Endothelial cell of umbilical vein (primary cell): ENCODE measurements around the gene TPD52L2. TPM values are rescaled to one million over a fixed set of nuclear protein-coding genes. Genes with fewer than 3 reads are reported as not detected.
"Not testable (repeated sequence)": the region's sequence is repeated elsewhere in the genome, so short reads cannot be mapped to it uniquely, and the experiment has no call there.

Experiments used
- BruUV-seq: library from RNA; stranded (reverse); fragments of 400-500 nt; replicated peaks from 2 replicates; lab custom pipeline; 2021; lab: Mats Ljungman, UMichigan
- CTCF ChIA-PET: fragments of 300-600, 350-600 bp; sonication (Branson Sonifier 250); formaldehyde crosslinking; loops from one replicate; lab custom pipeline; 2021; ENCODE audit warnings: antibody characterized with exemption, inconsistent platforms; lab: Charles Lee
- POLR2A ChIA-PET: fragments of 300-600, 350-600 bp; sonication (Branson Sonifier 250); formaldehyde crosslinking; loops from one replicate; lab custom pipeline; 2021; ENCODE audit warnings: antibody characterized with exemption, inconsistent platforms; lab: Charles Lee
- DNase-seq: peaks from one replicate; pipeline ENCODE4 v3.0.0-alpha.2; 2011; ENCODE audit warnings: low read depth, low spot score
- FAIRE-seq: peaks from 2 replicates; lab custom pipeline; 2011; peaks lifted over from hg19 to GRCh38; lab: Jason Lieb, UNC
- H2AFZ ChIP-seq: 2 replicates; pipeline ENCODE4 v1.6.0; 2012; ENCODE audit warnings: low read depth, low read length, control low read depth, inconsistent platforms
- H3K27ac ChIP-seq: 2 replicates; pipeline ENCODE4 v1.5.1; 2011; ENCODE audit warnings: low read depth, mild to moderate bottlenecking, control low read depth, low read length, moderate library complexity; ENCODE audit not compliant: insufficient read depth
- H3K27me3 ChIP-seq, 2 experiments: 2 replicates each; pipeline versions ENCODE4 v1.6.0 to v1.6.1; 2011; ENCODE audit warnings: low read length in 2 of 2, mixed read lengths in 1 of 2; ENCODE audit not compliant: control insufficient read depth in 2 of 2, insufficient read depth in 2 of 2
- H3K36me3 ChIP-seq, 2 experiments: 2 replicates in 1 of 2; 3 replicates in 1 of 2; pipeline ENCODE4 v1.5.1; 2011; ENCODE audit warnings: low read length in 2 of 2, mild to moderate bottlenecking in 1 of 2, moderate library complexity in 1 of 2; ENCODE audit not compliant: control insufficient read depth in 2 of 2, insufficient read depth in 2 of 2; ENCODE audit errors: extremely low read depth in 1 of 2
- H3K4me1 ChIP-seq: 3 replicates; pipeline ENCODE4 v1.5.1; 2011; ENCODE audit warnings: mild to moderate bottlenecking, low read length; ENCODE audit not compliant: control insufficient read depth, insufficient read depth; ENCODE audit errors: extremely low read depth
- H3K4me2 ChIP-seq: 2 replicates; pipeline ENCODE4 v1.6.1; 2011; ENCODE audit warnings: low read length, control low read depth, mixed read lengths; ENCODE audit not compliant: insufficient read depth
- H3K4me3 ChIP-seq, 3 experiments: fragments of 200-600 bp in 1 of 3; sonication (generic), shearing (Covaris generic) in 1 of 3; replicated peaks in 1 of 3; 2 replicates each; pipeline ENCODE4 v1.5.1; 2011 to 2016; ENCODE audit warnings: control low read depth in 3 of 3, low read length in 3 of 3, mild to moderate bottlenecking in 2 of 3, inconsistent platforms in 1 of 3, low read depth in 1 of 3, moderate library complexity in 1 of 3; ENCODE audit not compliant: insufficient read depth in 1 of 3
- H3K79me2 ChIP-seq: 2 replicates; pipeline ENCODE4 v1.6.0; 2012; ENCODE audit warnings: low read length, inconsistent platforms; ENCODE audit not compliant: control insufficient read depth, insufficient read depth
- H3K9ac ChIP-seq: replicated peaks from 2 replicates; pipeline ENCODE3; 2011; ENCODE audit warnings: low read length, control low read depth; ENCODE audit not compliant: insufficient read depth; ENCODE audit errors: extremely low read depth
- H3K9me1 ChIP-seq: replicated peaks from 3 replicates; pipeline ENCODE4 v1.6.0; 2011; ENCODE audit warnings: mild to moderate bottlenecking, low read length; ENCODE audit not compliant: control insufficient read depth, insufficient read depth; ENCODE audit errors: extremely low read depth
- H3K9me3 ChIP-seq: replicated peaks from 2 replicates; pipeline ENCODE4 v1.5.1; 2012; ENCODE audit warnings: low read length, inconsistent platforms; ENCODE audit not compliant: control insufficient read depth, insufficient read depth
- H4K20me1 ChIP-seq: replicated peaks from 2 replicates; pipeline ENCODE3; 2011; ENCODE audit warnings: mild to moderate bottlenecking, low read length; ENCODE audit not compliant: control insufficient read depth, insufficient read depth; ENCODE audit errors: extremely low read depth
- EZH2 ChIP-seq: IDR thresholded peaks from 2 replicates; pipeline ENCODE4 v1.6.1; 2012; ENCODE audit warnings: borderline replicate concordance, low read depth, mild to moderate bottlenecking, moderate library complexity, low read length, inconsistent platforms; ENCODE audit not compliant: severe bottlenecking
- FOS ChIP-seq: IDR thresholded peaks from 2 replicates; pipeline ENCODE4 v1.6.1; 2011; ENCODE audit warnings: mild to moderate bottlenecking, low read length, moderate library complexity, borderline replicate concordance; ENCODE audit not compliant: insufficient read depth
- GATA2 ChIP-seq: IDR thresholded peaks from 2 replicates; pipeline ENCODE4 v1.7.0; 2011; ENCODE audit warnings: low read depth, mild to moderate bottlenecking, moderate library complexity, mixed read lengths, low read length; ENCODE audit not compliant: insufficient read length, insufficient read depth
- JUN ChIP-seq: IDR thresholded peaks from 2 replicates; pipeline ENCODE4 v1.6.1; 2011; ENCODE audit warnings: borderline replicate concordance, low read depth; ENCODE audit not compliant: insufficient read length, insufficient read depth
- MYC ChIP-seq: IDR thresholded peaks from one replicate; pipeline ENCODE4 v1.6.1; 2011; ENCODE audit warnings: mild to moderate bottlenecking, low read depth, low read length
- POLR2A ChIP-seq: IDR thresholded peaks from 2 replicates; pipeline ENCODE4 v1.6.1; 2012; ENCODE audit warnings: low read depth, mild to moderate bottlenecking, control low read depth, low read length
- POLR2AphosphoS5 ChIP-seq: IDR thresholded peaks from 2 replicates; pipeline ENCODE4 v1.6.1; 2012; ENCODE audit warnings: low read depth, mild to moderate bottlenecking, control low read depth, low read length, moderate library complexity; ENCODE audit not compliant: insufficient read depth
- dilution Hi-C: fragments of 300-500 bp; cut with MboI; formaldehyde crosslinking; loops from one replicate; pipeline ENCODE4 v1.15.0; 2019; ENCODE audit warnings: low sequenced_read_pairs; ENCODE audit not compliant: extremely low pct_ligation_motif_present
- intact Hi-C: fragments of 100-400 bp; cut with micrococcal nuclease; formaldehyde crosslinking; loops from one replicate; pipeline ENCODE4 v1.10.0; 2022
- polyA plus RNA-seq, 4 experiments: library from polyadenylated mRNA; depleted of rRNA in 3 of 4; stranded (reverse) in 3 of 4; unstranded in 1 of 4; fragments of >200 nt; gene quantifications; 2 replicates each; pipeline versions ENCODE4 v1.2.1 to v1.2.3, GENCODE V29; 2011 to 2012; ENCODE audit warnings: missing spikeins in 1 of 4
- total RNA-seq: library from RNA; stranded (reverse); gene quantifications from 2 replicates; pipeline ENCODE4 v1.2.3, GENCODE V29; 2021
- TF ChIP-seq, protein P1 (sequence below): IDR thresholded peaks from 2 replicates; pipeline ENCODE4 v1.6.1; 2011; ENCODE audit not compliant: insufficient read depth, insufficient read length
- TF ChIP-seq, protein P2 (sequence below), 2 donors: IDR thresholded peaks; 1 replicate in 1 of 2; 2 replicates in 1 of 2; pipeline ENCODE4 v1.5.1; 2011; ENCODE audit warnings: low read length in 2 of 2, mild to moderate bottlenecking in 2 of 2, moderate library complexity in 2 of 2, control low read depth in 1 of 2, inconsistent platforms in 1 of 2, low read depth in 1 of 2; ENCODE audit not compliant: insufficient read depth in 1 of 2; ENCODE audit errors: extremely low read depth in 1 of 2

TPD52L2 gene
- total and polyA plus RNA-seq, 2 donors (not counting 3 experiments of a cell fraction or from before 2014, with no cell fraction given) = 123 to 142 TPM

DNA sequence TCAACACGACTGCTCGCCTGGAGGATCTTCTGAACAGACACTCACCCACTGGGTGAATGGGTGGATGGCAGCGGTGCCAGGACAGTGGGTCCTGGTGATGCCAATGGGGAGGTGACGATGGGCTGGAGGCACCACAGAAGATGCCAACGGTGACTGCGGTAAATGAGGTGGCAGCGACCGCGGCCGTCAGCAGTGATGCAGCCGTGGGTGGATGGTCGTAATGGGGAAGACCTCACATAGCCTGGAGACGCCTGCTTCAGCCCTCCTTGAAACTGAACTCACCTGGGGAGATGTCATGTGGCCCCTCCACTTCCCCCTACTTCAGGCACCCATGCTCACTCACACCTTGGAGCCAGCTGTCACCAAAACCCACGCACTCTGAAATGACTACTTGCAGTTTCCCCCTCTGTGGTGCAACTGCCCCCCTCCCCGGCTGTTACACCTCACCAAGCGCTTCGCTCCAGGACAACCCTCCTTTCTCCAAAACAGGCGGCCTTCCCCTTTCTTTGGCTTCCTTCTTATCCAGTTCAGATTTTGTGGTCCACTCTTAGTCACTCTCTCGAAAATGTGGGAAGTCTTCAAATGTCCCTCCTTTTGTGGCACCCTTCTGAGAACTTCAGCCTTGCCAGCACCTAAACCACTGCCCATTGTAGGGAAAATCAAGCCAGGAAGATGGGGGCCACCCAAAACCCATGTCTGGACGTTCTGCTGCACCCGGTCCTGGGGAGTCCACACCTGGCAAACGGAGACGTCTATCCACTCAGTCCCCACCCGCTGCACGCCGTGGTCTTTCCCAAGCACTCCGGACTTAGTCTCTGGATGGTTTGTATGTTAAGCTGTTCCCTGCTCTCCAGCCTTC, 14.2 kb upstream of the TPD52L2 start:
- DNase-seq (no peak), FAIRE-seq (no peak)
- dilution Hi-C loops = no loop called here
- peaks cover 0 to 5% of the 10 kb centered on the region in 2 experiments for H3K27me3 ChIP-seq
- TF ChIP-seq EZH2 (no peak), MYC (no peak), JUN (no peak), GATA2 (no peak), FOS (no peak), POLR2A (no peak), POLR2AphosphoS5 (no peak)
- TF ChIP-seq, protein P1, sequence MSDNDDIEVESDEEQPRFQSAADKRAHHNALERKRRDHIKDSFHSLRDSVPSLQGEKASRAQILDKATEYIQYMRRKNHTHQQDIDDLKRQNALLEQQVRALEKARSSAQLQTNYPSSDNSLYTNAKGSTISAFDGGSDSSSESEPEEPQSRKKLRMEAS = no peak
- TF ChIP-seq, protein P2, sequence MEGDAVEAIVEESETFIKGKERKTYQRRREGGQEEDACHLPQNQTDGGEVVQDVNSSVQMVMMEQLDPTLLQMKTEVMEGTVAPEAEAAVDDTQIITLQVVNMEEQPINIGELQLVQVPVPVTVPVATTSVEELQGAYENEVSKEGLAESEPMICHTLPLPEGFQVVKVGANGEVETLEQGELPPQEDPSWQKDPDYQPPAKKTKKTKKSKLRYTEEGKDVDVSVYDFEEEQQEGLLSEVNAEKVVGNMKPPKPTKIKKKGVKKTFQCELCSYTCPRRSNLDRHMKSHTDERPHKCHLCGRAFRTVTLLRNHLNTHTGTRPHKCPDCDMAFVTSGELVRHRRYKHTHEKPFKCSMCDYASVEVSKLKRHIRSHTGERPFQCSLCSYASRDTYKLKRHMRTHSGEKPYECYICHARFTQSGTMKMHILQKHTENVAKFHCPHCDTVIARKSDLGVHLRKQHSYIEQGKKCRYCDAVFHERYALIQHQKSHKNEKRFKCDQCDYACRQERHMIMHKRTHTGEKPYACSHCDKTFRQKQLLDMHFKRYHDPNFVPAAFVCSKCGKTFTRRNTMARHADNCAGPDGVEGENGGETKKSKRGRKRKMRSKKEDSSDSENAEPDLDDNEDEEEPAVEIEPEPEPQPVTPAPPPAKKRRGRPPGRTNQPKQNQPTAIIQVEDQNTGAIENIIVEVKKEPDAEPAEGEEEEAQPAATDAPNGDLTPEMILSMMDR (IDR thresholded peaks at IDR 0.05; ENCODE audit: extremely low read depth in 1 of 2, insufficient read depth in 1 of 2, low read depth in 1 of 2, low read length in 2 of 2) = no peak
- H3K4me1 ChIP-seq = peaks cover 31% of the 10 kb centered on the region
- ChIA-PET POLR2A (no interaction called here), CTCF (interaction anchor here (1.6 kb wide), 1 partner anchor 13 kb away, joined by 4 read pairs; no protein-coding TSS in a partner anchor)
- H3K27ac ChIP-seq = no peak overlapping the region
- no peaks in the 10 kb centered on the region for H3K79me2 ChIP-seq
- no peak overlapping the region for H3K9ac ChIP-seq
- H3K36me3 ChIP-seq = no peaks in the 10 kb centered on the region
- no peak overlapping the region for H2AFZ ChIP-seq
- intact Hi-C loops = no loop called here
- H3K4me3 ChIP-seq = no peak overlapping the region
- no peaks in the 10 kb centered on the region for H3K9me1 ChIP-seq
- BruUV-seq = no TSS peak
- H4K20me1 ChIP-seq = no peaks in the 10 kb centered on the region
- H3K4me2 ChIP-seq = no peak overlapping the region
- no peaks in the 10 kb centered on the region for H3K9me3 ChIP-seq

DNA sequence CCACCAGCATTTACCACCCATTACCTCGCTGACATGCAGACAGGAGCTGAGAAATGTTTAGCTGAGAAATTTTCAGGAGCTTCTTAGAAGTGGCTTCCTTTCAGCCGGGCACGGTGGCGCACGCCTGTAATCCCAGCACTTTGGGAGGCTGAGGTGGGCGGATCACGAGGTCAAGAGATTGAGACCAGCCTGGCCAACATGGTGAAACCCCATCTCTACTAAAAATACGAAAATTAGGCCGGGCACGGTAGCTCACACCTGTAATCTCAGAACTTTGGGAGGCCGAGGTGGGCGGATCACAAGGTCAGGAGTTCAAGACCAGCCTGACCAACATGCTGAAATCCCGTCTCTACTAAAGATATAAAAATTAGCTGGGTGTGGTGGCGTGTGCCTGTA, 13.5 kb upstream of the TPD52L2 start:
- POLR2A ChIA-PET, H3K4me3 ChIP-seq, DNase-seq, FAIRE-seq, H3K9me3 ChIP-seq, H3K27me3 ChIP-seq, intact Hi-C loops, H3K9ac ChIP-seq, H3K79me2 ChIP-seq, BruUV-seq, H2AFZ ChIP-seq, H3K4me2 ChIP-seq, dilution Hi-C loops, H3K27ac ChIP-seq, H4K20me1 ChIP-seq, H3K36me3 ChIP-seq, H3K9me1 ChIP-seq: not testable (repeated sequence)
- CTCF ChIA-PET = interaction anchor here (1.6 kb wide), 1 partner anchor 13 kb away, joined by 4 read pairs; no protein-coding TSS in a partner anchor
- H3K4me1 ChIP-seq = peaks cover 25% of the 10 kb centered on the region
